Measurements from ENCODE around the gene CELF2. TPM values are rescaled to one million over a fixed set of nuclear protein-coding genes. Genes with fewer than 3 reads are reported as not detected.
"Not testable (repeated sequence)": the region's sequence is repeated elsewhere in the genome, so short reads cannot be mapped to it uniquely, and the experiment has no call there.

The CELF2 gene
- total RNA-seq, 1 experiment from 2014 or later, result 0.77 TPM

GRCh38 chr10:11345224-11346054, 327.8 kb downstream of the CELF2 start:
- DNase-seq (ENCODE audit: low spot score), result peak; percentile 39

GRCh38 chr10:11347580-11347979, 329.9 kb downstream of the CELF2 start:
- DNase-seq (ENCODE audit: low spot score), result not testable (repeated sequence)

DNA sequence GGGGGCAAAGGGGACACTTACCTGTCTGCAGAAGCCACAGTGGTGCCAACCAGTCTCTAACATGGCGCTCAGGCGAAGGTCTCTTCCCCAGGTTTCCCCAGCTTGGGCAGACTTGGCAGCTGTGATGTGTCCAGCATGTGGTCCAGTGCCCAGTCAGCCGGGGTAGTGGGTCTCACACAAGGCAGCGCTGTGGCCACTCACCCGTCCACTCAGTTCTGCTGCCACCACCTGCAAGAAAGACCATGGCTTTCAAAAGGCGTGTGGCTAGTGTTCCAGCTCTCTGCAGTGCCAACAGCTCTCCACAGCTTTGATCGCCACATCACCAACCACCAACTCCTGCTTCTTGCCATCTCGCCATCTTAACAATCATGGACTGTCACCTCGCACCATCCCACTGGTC, 334.1 kb downstream of the CELF2 start:
- DNase-seq (ENCODE audit: low spot score), result no peak

GRCh38 chr10:11353006-11353896, 335.6 kb downstream of the CELF2 start:
- no peak for DNase-seq (ENCODE audit: low spot score)

- no peak for DNase-seq (ENCODE audit: low spot score)
Observed at GRCh38 chr10:11354823-11355222, 337.2 kb downstream of the CELF2 start.

DNA sequence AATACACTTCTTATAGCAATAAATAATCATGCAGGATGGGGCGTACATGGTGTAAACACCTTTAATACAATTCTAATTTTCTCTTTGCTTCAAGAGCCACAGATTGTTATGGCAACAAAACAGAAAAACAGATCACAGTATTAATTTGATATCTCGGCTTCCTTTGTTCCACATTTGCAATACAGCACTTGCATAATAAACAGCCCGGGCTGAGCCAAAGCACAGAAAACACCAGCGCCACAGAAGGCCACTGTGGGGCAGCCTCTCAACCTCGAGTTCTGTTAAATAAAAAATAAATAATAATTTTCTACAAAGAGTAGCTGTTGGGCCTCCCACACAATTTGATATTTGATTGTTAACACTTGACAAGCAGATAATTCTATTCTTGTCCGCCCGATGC, 337.9 kb downstream of the CELF2 start:
- DNase-seq (ENCODE audit: low spot score), result no peak

GRCh38 chr10:11357439-11357838, 339.8 kb downstream of the CELF2 start:
- no peak for DNase-seq (ENCODE audit: low spot score)

DNA sequence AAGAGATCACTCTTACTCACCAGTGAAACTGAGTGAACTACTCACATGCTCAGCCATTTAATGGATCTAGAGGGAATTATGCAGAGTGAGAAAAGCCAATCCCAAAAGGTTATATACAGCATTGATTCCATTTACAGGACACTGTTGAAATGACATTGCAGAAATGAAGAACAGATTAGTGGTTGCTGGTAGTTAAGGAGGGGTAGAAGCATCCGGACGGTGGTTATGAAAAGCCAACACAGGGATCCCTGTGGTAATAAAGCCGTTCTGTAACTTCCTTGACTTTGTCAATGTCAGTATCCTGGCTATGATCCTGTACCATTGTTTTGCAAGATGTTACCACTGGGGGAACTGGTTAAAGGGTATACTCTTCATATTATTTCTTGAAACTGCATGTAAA, 340.3 kb downstream of the CELF2 start:
- DNase-seq (ENCODE audit: low spot score), result no peak

GRCh38 chr10:11358923-11359575, 341.4 kb downstream of the CELF2 start:
- no peak for DNase-seq (ENCODE audit: low spot score)

- DNase-seq (ENCODE audit: low spot score), result no peak
Observed at GRCh38 chr10:11359869-11360268, 342.2 kb downstream of the CELF2 start.

GRCh38 chr10:11363497-11363896, 345.8 kb downstream of the CELF2 start:
- DNase-seq (ENCODE audit: low spot score), result no peak

DNA sequence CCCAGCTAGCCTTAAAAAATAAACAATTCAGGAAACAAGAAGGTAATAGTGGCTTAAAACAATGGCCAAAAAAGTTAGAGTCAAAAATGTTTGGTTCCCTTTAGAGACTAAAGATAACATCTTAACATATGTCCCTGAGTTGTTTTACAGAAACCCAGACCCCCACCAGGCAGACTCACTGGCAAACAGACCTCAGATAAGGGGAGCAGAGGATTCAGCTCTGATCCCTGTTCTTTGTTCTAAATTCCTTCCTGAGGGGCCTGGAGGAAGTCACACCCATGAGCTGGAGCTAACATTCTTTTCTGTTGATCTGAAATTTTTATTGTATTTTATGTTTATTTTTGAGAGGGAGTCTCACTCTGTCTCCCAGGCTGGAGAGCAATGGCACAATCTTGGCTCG, 346.6 kb downstream of the CELF2 start:
- DNase-seq (ENCODE audit: low spot score), result no peak

GRCh38 chr10:11366889-11367288, 349.2 kb downstream of the CELF2 start:
- not testable (repeated sequence) for DNase-seq (ENCODE audit: low spot score)

- DNase-seq (ENCODE audit: low spot score), result no peak
Observed at GRCh38 chr10:11367505-11367904, 349.8 kb downstream of the CELF2 start.

GRCh38 chr10:11373717-11374171, 356.1 kb downstream of the CELF2 start:
- DNase-seq (ENCODE audit: low spot score), result peak; percentile 7

GRCh38 chr10:11377267-11377666, 359.6 kb downstream of the CELF2 start:
- no peak for DNase-seq (ENCODE audit: low spot score)

GRCh38 chr10:11378835-11379234, 361.2 kb downstream of the CELF2 start:
- no peak for DNase-seq (ENCODE audit: low spot score)

GRCh38 chr10:11379771-11380170, 362.1 kb downstream of the CELF2 start:
- no peak for DNase-seq (ENCODE audit: low spot score)

- DNase-seq (ENCODE audit: low spot score), result no peak
Observed at GRCh38 chr10:11381023-11381422, 363.4 kb downstream of the CELF2 start.

- no peak for DNase-seq (ENCODE audit: low spot score)
Observed at GRCh38 chr10:11381511-11381910, 363.8 kb downstream of the CELF2 start.

DNA sequence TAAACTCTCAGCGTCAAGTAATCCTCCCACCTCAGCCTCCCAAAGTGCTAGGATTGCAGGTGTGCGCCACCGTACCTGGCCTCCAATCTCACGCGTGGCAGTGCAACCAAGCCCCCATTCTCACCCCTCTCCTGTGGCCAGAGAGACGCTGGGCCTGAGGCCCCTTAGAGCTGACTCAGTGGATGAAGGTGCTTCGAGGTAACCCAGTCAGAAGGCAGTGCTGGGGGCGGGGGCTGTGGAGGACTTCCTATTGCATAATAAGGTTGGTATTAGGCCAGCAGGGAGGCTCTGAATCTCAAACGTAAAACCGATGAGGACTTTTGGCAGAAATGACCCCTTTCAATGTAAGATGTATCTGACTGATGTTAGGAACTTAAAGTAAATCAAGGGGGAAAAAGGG, 364.5 kb downstream of the CELF2 start:
- no peak for DNase-seq (ENCODE audit: low spot score)

- no peak for DNase-seq (ENCODE audit: low spot score)
Observed at GRCh38 chr10:11386044-11386443, 368.4 kb downstream of the CELF2 start.
